ENCODE results near the gene COX6A2.
"Not testable (repeated sequence)": the region's sequence is repeated elsewhere in the genome, so short reads cannot be mapped to it uniquely, and the experiment has no call there.

COX6A2 gene

DNA sequence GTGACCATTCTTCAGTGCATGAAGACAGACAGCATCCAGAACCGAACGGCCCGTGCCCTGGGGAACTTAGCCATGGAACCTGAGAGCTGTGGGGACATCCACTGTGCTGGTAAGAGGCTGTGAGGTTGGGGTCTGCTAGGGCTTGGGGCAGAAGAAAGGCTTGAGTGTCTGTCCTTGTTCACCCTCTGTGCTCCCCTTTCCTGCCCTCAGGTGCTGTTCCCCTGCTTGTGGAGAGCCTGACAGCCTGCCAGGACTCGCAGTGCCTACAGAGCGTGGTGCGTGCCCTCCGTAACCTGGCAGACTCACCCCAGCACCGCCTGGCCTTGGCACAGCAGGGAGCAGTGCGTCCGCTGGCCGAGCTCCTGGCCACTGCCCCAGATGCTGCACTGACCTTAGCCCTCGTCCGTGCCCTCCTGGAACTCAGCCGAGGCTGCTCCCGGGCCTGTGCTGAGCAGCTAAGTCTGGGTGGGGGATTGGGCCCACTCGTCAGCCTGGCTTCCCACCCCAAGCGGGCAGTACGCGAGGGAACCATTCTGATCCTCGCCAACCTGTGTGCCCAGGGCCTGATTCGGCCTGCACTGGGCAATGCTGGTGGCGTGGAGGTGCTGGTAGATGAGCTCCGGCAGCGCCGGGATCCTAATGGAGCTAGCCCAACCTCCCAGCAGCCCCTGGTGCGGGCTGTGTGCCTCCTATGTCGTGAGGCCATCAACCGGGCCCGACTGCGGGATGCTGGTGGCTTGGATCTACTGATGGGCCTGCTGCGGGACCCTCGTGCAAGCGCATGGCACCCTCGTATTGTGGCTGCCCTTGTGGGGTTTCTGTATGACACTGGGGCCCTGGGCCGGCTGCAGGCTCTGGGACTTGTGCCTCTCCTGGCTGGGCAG is 34.0 kb upstream of the COX6A2 start:
- no peak for DNase-seq

DNA sequence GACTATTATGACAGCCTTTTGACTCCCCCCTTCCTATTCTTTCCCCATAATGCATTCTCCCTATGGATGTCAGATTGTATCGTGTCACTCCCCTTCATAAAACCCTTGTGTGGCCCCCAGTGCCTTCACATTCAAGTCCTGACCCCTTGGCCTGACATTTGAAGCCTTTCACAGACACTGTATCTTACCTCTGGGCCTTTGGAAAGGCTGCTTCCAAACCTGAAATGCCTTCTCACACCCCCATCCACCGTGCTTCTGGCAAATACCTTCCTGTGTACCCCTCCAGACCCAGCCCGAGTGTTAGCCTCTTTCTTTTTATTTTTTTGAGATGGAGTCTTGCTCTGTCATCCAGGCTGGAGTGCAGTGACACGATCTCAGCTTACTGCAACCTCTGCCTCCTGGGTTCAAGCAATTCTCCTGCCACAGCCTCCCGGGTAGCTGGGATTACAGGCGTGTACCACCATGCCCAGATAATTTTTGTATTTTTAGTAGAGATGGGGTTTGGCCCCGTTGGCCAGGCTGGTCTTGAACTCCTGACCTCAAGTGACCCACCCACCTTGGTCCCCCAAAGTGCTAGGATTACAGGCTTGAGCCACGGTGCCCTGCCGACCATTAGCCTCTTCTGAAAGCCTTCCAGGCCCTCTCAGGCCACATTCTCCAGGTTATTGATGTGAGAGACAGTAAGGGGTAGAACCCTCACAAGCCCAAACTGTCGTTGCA is 33.2 kb upstream of the COX6A2 start:
- DNase-seq, result no peak

DNA sequence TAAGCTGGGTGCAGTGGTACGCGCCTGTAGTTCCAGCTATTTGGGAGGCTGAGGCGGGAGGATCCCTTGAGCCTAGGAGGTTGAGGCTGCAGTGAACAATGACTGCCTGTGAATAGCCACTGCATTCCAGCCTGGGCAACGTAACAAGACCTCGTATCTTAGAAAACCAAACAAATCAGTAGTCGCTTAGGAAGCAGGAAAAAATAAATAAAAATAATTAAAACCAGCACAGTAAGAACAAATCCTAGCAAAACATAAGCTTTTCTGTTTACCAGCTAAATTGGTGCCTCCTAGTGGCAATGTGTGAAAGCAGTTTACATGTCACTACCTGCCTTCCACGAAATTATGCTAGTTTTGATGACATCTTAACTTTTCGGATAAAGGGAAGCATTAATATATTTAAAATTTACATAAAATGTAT is 32.4 kb upstream of the COX6A2 start:
- peak; percentile 83 for DNase-seq

- peak; percentile 100 for DNase-seq
These were observed 31.8 kb upstream of the COX6A2 start for GRCh38 chr16:31459687-31460581.

DNA sequence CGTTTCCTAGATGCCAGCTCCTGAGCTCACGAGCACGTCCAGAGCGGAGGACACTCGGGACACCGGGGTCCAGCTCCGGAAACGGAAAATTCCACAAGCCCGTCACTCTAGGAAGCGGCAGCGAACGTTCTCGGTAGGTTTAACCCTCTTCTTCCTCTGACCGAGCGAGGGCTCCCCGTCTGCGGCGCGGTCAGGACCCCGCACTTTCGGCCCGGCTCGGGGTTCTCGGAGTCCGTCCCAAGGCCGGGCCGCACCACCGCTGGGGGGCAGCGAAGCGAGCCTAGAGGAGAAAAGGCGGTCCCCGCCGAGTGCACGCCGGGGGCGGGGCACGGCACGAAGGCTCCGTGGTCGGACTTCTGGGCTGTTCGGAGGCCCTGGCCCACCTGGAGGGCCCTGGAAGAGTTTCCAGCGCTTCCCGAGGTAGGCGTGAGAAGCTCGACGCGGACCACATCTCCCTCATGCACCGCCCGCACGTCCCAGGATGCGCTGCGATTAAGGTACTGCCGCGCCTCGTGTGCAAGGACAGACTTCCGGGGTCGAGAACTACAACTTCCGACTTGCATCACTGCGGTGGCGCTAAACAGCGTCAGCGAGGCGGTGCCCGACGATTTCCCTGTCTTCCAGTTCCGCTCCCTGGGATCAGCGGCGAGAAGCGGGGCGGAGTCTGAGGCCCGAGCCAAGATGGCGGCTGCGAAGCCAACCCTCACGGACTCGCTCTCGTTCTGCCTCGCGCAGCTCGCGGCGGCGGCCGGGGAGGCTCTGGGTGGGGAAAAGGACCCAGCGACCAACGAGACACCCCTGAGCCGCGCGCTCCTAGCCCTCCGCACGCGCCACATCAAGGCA is 30.9 kb upstream of the COX6A2 start, which contains the start of gene ARMC5:
Gene ARMC5 (plus strand): TSS at position 658 of the 843 bp plus-strand sequence. CDS start 24 bp downstream, at position 682.
- peak; percentile 99 for DNase-seq

- DNase-seq, result peak; percentile 78
These were observed 30.1 kb upstream of the COX6A2 start for GRCh38 chr16:31458073-31458843.

- DNase-seq, result no peak
These were observed 28.8 kb upstream of the COX6A2 start for GRCh38 chr16:31456988-31457360.

DNA sequence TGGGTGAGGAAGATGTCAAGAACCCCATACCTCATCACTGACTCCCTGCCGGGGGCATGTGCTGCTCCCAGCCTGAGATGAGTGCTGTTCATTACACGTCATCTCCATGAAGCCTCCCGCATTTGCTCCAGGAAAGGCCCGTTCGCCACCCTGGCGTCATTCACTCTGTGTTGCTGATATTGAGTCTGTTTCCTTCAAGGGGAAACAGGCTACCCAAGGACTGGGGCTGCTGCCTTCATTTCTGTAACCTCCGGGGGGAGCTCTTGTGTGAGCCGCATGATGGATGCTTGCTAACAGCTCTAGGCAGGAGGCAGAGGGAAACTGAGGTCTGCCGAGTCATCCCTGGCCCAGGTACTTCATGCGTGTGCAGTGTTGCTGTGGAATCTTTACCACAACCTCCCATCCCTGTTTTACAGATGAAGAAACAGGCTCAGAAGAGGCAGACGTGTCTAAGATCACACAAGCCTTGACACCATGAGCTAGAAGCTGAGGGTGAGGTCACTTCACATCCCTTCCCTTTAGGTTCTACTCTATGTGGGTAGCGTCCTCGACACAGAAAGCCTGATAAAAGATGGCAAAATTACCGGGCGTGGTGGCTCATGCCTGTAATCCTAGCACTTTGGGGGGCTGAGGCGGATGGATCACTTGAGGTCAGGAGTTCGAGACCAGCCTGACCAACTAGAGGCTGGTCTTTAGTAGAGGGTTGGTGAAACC is 27.6 kb upstream of the COX6A2 start:
- peak; percentile 49 for DNase-seq

DNA sequence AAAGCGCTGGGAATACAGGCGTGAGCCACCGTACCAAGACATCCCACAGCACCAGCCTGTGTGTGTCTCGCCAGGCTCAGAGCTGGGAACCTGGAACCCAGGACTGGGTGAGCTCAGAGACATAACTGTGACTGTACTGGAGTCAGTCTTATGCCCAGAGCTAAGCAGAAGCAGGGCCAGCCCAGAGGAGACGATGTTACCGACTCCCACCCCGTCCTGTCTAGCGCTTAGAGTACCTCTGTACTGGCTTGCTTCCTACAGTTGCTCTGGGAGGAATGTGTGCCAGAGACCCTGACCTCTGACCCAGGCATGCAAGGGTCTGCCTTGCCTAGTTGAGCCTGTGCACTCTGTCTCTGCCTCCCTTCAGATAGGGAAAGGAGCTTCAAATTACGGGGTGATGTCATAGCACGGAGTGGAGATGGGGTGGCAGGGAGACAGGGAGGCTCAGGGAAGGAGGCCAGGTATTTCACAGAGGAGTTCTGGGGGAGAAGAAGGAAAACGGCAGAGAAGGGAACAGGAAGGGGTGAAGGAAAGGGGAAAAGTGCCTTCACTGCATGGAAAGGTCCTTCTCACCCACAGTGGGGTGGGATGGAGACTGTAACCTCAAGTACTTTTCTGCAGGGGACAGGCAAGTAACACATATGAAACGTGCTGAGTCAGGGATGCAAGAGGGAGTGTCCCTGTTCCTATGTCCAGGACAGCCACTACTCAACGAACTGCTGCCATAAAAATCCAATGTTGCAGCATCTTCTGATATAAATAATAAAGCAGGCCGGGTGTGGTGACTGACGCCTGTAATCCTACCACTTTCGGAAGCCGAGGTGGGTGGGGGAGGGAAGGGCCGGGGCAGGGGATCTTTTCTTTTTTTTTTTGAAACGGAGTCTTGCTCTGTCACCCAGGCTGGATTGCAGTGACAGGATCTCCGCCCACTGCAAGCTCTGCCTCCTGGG is 25.4 kb upstream of the COX6A2 start:
- peak; percentile 89 for DNase-seq

- DNase-seq, result peak; percentile 32
These were observed 24.5 kb upstream of the COX6A2 start for GRCh38 chr16:31452631-31453106.

GRCh38 chr16:31451681-31452351 is 23.7 kb upstream of the COX6A2 start:
- DNase-seq, result peak; percentile 77

- no peak for DNase-seq
These were observed 23.0 kb upstream of the COX6A2 start for GRCh38 chr16:31451201-31451600.

DNA sequence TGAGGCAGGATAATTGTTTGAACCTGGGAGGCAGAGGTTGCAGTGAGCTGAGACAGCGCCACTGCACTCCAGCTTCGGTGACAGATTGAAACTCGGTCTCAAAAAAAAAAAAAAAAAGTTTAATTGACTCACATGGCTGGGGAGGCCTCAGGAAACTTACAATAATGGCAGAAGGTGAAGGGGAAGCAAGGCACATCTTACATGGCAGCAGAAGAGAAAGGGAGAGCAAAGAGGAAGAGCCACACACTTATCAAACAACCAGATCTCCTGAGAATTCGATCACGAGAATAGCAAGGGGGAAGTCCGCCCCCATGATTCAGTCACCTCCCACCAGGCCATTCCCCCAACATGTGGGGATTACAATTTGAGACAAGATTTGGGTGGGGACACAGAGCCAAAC is 17.8 kb upstream of the COX6A2 start:
- peak; percentile 27 for DNase-seq

- no peak for DNase-seq
These were observed 13.8 kb upstream of the COX6A2 start for GRCh38 chr16:31441956-31442355.

DNA sequence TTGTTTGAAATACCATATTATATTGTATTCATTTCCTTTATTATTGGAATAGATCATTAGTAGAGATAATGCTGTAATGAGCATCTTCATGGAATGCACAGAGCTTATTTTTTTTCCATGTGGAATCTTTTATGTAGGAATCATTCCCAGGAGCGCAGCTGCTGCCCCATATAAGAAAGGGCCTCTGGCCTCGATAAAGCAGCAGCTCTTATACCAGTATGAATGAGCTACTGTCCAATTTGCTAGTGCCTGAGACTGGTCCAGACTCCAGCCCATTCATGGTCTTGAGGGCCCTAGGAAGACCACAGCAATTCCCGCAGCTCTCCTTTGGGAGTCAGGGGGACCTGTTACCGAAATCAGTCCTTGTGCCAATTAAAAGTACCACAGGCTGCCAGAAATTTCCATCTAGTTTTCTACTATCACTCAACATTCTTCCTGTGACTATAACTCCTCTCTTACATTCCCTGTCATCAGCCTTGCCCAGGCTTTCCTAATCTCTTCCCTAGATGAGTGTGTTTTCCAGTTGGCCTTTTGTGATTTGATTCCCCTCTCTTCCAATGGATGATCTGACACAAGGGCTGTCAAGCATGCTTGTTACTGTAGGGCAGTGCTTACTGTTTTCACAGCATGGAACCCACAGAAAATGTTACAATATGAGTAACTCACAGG is 12.5 kb upstream of the COX6A2 start:
- no peak for DNase-seq

DNA sequence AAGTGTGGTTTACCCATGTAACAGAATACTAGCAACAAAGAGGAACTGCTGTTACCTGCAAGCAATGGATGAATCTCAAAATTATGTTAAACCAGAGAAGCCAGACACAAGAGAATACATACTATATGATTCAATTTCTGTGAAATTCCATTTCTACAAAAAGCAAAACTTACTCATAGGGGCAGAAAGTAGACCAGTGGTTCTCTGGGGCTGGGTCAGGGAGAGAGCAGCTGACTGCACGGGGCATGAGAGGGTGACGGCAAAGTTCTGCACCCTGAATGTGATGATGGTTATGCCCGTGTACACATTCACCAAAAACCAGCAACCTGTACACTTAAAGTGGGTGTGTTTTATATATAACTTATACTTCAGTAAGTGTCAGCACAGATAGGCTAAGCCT is 11.4 kb upstream of the COX6A2 start:
- DNase-seq, result no peak

DNA sequence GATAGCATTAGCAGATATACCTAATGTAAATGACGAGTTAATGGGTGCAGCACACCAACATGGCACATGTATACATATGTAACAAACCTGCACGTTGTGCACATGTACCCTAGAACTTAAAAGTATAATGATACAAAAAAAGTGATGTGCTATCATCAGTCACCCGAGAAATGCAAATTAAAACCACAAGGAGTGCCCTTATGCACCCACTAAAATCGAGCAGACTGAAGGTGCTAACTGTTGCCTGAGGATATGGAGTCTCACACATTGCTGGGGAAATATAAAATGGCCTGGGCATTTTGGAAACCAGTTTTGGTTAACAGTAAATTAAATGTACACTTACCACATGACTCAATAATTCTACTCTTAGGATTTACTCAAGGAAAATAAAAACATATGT is 10.9 kb upstream of the COX6A2 start:
- DNase-seq, result not testable (repeated sequence)

- DNase-seq, result no peak
These were observed 10.3 kb upstream of the COX6A2 start for GRCh38 chr16:31438414-31438813.

Measured in OCI-M1 (cell line).